Stimulated activated CD8-positive, alpha-beta memory T cell treated with anti-CD3 and anti-CD28 coated beads, Interleukin-12 subunit alpha, Interleukin-12 subunit beta, amount 100 ng/mL, for 4 hours (primary cell): ENCODE results near the gene CMSS1.
"Not testable (repeated sequence)": the region's sequence is repeated elsewhere in the genome, so short reads cannot be mapped to it uniquely, and the experiment has no call there.

Experiments
- DNase-seq: peaks from one replicate; pipeline ENCODE4 v3.0.0-alpha.2; 2020; ENCODE audit warnings: low read depth

Gene CMSS1

DNA sequence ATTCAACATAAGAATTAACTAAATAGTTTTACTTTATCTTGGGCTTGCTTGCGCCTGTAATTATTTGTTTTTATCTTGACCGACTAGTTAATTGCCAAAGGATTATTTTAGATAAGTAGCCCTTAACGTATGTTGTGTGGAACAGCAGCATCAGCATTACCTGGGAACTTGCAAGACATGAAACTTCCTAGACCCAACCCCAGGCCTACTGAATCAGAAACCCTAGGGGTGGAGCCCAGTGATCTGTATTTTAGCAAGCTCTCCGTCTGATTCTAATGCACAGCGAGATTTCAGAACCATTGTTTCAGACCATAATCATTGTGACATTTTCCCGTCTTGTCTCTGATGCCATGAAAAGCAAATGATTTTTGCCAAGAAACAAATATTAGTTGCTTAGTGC lies 265.5 kb downstream of the CMSS1 start:
- no peak for DNase-seq

DNA sequence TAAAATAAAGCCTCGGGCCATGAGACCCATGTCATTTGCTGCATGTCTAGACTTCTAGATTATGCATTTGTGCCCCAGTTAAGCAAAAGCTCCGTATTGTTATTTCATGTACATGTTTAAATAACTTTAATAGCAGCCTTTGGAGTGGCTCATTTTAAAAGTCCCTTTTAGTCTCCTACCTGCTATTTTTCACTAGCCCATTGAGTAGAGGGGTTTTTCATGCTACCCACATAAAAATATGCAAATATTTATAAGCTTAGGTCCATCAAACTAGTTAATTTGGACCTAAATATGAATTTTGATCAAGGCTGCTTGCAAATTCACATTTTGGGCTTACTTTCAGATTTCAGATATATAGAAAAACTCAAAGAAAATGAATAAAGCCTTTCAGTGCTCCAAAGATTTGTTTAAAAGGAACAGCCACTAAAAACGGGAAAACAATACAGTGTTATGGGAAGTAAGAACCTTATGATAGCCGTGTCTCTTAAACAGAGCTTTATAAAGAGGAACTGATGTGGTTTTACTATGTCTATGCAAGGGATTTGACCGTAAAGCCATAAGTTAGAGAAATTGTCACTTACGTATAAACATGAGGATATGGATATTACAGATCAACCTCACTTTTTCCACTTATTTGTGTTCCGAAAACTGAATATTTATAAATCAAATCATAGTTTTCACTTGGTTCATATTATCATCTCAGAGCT lies 266.6 kb downstream of the CMSS1 start:
- no peak for DNase-seq

DNA sequence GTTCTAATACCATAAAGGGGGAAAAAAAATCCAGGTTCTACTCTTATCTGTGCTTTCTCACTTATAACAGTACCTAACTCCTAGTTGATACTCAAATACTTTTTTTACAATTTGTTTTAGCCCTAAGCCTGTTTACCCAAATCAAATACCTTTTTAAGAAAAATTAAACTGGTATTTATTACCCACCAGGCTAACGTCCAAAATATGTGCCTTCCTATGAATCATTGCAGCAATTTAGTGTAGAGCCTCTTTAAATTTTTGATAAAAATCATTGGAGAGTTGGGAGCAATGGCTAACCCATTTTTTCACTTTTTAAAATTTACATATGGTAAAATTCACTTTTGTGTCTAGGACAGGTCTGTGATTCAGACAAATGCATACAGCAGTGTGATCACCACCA lies 268.7 kb downstream of the CMSS1 start:
- DNase-seq: no peak

DNA sequence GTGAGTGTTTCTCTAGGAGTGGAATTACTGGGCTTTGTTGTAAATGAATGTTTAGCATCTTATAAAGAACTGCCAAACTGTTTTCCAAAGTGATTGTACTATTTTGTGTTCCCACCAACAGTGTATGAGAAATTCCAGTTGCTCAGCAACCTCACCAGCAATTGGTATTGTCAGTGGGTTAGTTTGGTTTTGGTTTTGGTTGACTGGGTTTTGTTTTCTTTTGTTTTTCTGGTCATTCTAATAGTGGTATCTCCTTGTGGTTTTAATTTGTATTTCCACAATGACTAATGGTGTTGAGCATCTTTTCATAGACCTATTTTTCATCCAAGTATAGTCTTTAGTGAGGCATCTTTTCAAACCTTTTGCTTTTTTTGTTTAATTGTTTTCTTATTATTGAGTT lies 269.5 kb downstream of the CMSS1 start:
- no peak for DNase-seq

DNA sequence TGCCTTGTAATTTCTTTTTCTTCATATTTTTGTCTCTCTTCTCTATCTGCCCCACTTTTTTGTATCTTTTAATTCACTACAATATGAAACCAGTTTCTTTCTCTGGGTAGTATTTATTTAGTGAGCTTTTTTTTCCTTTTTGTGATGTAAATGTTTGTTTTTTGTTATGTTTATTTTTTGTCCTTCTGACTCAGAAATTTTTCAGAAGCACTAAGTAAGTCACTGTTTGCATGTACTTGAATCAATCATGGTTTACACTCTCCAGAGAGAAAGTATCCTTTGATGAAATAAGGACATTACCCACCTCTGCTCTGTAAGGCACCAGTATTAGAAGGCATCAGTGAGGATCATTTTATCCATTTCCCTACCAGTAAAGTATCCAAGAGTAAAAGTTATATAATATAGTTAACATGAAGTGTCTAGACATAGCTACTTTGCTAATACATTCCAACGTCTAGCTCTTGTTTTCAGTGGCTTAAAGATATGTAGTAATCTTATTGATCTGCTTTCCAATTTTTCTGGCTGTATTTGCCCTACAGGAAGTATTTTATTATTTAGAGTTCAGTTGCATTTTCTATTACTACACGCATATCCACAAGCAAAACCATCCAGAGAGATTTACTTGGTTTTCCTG lies 271.2 kb downstream of the CMSS1 start:
- no peak for DNase-seq

DNA sequence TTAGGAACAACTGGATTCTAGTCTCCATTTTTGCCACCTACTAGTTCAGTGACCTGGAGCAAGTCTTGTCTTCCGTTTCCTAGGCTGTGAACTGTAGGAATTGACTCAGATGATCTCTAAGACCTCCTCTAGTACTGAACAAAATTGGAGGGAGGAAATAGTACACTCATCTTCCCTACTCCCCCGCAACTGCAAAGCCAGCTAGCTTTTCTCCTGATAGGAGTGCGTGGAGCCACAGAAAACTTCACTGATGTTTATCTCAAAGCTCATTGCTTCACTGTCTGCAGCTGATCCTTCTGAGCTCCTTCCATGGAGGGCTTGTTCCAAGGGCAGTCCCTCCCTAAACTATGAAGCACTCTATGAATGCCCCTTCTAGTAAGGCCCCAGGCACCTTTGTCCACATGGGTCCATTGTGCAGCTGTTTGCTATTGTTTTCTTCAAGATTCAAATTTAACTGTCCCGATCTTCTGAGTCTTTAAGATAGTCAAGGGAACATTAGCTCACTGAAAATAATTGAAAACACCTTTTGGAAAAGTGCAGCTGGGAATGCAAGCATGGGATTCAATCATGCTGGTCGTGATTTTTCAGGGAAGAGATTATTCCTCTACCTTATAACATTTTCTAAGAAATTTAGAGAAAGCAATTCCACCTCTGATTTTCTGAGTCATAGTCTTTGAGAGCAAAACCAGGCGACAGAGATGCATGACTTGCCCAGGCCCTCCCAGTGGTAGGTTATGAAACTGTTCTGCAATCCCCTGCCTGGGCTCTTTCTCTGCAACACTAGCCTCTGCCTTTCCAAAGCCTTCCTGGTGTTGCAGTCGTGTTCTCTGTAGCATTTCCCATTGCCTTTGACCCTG lies 272.4 kb downstream of the CMSS1 start:
- DNase-seq: no peak

DNA sequence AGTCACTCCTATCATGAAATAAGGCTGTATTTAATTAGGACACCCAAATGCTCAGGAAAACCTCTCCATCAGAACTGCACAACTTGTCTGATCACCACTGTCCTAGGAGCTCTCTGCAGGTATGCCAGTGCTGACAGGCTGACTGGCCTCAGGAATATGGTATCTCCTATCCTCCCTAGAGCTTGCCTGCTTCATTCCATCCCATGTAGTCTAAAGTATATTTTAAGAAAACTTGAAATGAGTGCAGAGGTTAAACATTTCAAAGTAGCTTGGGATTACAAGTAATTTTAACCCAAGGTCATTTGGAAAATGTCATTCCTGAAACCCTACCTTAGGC lies 273.0 kb downstream of the CMSS1 start:
- no peak for DNase-seq

DNA sequence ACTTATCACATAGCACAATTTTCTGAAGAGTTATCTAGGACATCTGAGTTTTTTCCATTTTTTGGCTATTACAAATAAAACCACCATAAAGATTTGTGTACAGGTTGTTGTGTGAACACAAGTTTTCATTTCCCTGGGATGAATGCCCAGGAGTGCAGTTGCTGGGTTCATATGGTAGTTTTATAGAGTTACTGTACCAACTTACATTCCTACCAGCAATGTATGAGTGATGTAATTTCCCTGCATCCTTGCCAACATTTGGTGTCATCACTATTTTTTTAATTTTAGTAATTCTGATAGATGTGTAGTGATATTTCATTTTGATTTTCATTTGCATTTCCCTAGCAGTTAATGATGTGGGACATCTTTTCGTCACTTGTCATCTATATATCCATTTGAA lies 276.2 kb downstream of the CMSS1 start:
- DNase-seq: no peak

DNA sequence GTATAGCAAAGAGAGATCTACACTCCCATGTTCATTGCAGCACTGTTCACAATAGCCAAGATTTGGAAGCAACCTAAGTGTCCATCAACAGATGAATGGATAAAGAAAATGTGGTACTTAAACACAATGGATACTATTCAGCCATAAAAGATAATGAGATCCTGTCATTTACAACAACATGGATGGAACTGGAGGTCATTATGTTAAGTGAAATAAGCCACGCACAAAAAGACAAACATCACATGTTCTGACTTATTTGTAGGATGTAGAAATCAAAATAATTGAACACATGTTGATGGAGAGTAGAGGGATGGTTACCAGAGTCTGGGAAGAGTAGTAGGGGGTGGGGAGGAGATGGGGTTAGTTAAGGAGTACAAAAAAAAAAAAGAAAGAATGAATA lies 278.6 kb downstream of the CMSS1 start:
- not testable (repeated sequence) for DNase-seq

DNA sequence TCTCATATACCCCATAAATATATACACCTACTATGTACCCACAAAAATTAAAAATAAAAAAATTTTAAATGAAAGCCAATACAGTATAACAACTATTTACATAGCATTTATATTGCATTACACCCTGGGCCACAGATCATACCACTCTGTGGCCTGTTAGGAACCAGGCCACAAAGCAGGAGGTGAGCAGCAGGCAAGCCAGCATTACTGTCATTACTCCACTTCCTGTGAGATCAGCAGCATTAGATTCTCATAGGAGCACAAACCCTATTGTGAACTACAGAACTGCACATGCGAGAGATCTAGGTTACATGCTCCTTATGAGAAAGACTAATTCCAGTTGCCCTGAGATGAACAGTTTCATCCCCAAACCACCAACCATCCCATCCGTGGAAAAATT lies 279.2 kb downstream of the CMSS1 start:
- no peak for DNase-seq

DNA sequence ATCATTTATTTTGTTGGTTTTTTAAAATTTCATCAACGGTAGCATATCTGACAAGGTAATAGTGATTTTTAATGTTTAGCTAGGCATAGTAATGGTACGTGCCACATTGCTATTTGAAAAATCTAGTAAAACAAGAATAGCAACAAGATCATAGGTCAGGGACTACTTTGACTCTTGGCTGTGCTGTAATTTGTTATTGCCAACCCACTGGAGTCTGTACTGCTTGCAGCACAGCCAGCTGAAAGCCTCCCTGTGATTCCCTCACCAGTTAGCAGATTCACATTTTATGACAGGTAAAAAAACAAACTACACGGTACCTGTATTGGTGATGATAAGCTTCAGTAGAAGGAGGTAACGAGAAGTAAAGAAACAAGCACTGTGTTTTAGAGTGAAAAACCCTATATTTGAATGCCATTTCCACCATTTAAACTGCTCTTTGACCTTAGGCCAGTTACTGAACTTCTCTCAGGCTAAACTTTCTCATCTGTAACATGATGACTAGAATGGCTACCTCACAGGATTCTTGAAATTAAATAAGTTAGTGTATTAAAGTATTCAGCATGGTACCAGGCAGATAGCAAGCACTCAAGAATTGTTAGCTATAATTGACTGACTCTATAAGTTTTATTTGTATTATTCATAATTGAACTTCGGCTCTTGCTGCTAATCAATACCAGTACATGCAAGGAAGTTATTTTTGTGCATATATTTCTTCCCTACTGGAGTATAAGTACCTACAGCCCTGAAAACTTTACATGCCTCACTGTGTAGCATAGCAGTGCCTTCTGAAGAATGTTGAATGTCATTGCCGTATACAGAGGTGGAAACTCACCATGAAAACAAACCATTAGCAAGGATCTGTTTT lies 280.5 kb downstream of the CMSS1 start:
- DNase-seq: no peak

DNA sequence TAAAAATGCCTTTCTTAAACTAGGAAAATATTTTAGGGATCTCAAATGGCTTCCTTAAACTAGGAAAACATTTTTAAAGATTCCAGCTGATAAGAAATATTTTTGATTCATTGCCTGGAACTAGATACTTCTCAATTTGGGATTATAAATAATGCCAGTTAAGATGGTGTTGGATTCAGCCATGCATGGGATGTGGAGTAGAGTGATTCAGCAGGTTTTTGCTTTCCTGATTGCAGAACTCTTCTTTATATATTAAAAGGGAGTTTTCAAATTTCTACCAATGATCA lies 281.1 kb downstream of the CMSS1 start:
- DNase-seq: no peak

DNA sequence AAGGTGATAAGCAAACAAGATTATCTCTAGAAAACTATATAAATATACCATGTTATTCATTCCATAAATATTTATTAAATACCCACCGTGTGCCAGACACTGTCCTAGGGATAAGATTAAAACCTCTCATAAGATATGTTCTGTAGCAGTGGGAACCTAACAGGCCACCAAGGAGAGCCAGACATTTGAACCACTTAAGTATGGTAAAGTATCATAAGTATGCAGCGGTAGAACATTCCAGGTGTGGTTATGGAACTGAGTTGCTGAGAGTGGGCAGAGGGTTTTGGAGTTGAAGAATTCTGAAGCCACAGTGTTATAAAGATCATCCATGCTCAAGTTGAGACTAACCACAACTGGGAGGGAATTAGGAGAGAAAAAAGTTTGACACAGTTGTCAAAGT lies 282.0 kb downstream of the CMSS1 start:
- no peak for DNase-seq

DNA sequence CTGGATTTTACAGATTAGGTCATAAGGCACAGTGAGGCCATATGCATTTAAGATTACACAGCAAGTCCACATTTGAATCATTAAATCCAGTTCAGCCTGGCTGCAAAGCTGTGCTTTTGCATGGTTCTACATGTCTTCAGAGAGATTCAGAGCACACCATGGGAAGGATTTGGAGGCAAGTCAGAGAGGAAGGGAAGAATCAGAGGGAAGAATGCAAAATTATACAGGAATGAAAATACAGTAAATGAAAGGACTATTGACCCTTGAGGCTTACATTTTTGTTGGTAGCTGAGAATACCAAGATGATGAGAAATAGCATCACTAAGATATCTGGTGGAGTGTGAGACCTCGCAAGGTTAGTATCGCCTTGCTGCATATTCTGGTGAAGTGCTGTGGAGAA lies 282.8 kb downstream of the CMSS1 start:
- no peak for DNase-seq

DNA sequence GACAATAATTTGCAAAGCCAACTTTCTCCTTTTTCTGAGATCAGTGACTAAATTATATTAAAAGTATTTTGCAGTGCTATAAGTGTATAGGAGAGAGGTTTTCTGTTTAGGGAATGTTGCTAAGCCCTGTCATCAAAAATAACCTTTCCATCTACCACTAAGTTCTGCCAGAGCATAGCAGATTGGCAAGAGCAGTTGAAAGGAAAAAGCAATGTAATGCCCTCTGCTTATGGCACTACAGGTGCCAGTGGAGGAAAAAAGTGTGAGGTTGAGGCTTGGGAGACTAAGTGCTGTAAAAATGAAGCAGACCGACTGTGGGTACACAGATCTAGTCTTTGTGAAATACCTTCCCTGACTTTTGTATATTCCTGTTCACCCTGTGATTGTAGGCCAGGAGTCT lies 285.1 kb downstream of the CMSS1 start:
- DNase-seq: no peak

DNA sequence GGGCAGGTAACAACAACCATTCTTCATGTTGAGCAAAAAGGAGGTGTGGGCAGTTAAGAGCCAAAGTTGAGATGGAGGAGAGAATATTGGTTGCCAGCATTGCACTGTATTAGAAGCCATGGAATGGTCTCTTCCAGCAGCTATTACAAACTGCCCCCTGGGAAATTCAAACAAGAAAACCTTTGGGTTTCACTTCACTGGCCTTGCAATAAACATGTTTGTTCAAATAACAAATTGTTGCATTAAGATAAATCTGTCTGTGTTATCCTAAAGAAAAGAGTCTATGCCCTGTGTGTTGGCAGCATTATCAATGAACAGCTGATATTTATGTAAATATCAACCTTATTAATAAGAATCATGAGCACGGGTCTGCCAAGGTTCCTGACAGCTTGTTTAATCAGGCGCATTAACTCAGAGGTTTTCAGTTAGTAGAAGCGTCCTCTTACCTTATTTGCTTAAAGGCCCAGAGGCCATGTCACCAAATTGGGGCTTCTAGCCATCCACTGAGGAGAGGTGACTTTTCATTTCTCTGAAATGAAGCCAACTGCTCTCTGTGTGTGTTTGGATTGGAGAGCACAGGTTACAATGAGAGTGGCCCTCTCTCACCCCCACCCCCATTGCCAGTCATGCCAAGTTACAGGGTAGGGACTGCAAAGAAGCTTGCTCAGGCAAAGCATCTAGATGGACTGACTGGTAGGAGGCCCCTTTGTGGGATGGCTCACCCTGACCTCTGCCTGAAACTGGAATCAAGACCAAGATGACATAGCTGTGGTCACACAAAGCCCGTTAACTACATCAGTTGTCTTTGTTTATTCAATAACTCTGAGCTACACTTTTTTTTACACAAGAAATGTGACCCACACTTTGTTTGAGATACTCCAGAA lies 286.1 kb downstream of the CMSS1 start:
- no peak for DNase-seq

DNA sequence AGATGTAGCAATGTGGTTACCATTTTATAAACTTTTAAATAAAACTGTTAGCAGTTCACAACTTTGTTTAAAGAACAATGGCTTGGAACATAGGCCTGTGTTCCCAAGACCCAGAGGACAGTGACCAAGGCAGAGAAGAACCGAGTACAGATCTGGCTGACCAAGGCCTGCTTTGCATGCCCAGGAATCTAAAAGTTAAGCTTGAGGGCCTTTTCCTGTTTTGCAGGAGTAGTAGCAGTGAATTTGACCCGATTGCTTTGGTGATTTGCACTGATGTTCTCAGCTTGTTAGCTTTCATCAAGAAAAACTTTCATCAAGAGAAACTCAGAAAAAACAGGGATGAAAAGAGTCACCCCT lies 286.8 kb downstream of the CMSS1 start:
- DNase-seq: no peak

DNA sequence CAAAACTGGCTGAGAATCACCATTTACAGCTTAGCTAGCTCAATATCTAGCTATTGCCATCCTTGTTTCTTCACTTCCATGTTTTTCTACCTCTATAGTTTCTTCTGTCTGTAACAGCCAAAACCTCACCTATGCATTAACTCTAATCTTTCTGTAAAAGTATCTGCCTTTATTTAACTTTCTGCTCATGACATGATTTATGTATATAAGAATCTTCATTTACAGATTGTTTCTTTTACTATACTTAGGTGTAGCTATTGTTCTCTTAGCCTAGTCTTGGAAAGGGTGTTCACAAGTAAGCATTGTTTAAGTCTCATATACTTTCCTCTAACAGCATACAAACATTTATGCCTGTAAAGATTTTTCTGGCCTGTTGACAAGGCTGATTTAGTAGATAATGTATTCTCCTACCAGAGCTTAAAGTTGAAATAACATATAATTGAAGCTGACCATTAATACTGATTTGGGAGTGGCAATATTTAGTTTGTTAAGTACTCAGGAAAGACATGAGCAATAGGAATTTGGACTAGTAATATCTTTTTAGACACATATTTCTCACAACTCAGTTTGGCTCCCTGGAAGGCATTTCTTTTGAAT lies 287.3 kb downstream of the CMSS1 start:
- DNase-seq: no peak

DNA sequence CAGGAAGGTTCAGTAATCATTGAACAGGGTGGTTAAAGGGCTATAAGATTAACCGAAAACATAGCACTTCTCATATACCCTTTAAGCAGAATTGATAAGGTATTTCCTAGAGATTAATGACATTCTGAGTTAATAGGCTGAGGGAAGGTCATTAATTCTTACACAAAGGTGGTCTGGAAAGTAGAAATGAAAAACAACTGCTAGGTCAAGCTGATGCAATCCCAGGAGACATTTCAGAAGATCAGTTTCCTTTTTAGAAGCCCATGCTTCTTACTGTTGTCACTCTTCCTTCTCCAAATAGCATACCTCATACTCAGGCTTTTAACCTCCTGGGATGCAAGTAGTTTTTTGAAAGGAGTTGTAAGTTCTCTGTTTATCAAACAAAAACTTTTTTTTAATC lies 287.8 kb downstream of the CMSS1 start:
- DNase-seq: no peak

DNA sequence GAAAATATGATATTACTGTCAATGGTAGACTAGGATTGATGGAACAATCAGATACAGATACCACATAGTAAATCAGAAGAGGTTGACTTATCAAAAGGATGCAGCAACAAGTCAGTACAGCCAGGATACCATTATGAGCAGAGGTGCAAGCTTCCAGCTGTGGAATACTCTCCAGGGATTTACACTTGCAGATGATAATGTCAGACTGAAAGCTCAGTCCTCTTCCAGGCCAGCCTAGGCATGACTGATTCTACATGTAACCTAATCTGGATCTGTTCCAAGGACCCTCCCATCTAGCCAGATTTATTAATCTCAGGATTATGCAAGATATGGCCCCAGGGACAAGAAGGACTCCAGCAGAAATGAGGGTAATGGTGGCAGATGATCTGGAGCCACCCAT lies 288.4 kb downstream of the CMSS1 start:
- DNase-seq: no peak

DNA sequence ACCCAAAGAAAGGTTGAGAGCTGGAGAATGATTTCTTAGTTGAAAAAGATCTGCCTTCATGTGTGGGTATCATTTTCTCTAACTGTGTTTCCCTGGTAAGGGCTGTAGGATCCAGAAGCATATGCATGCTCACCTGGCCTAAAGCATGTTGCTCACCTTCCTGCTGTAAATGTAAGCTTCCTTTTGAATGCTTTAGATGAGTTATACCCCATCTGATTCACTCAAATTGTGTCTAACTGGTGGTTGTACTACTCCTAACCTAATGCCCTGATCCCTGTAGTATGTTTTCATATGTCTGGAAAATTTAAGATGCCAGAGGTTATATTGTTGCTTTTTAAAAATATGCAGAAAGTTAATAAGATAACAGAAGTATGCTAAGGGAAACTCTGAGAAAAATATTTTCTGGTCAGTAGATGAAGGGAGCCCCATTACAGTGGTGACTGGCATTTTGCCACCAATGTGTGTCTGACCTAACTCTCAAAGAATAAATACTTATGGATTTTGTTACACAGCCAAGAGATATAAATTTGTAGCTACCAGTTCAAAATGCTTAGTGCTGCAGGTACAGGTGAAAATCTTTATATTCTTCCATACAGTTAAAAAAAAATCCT lies 289.0 kb downstream of the CMSS1 start:
- DNase-seq: no peak
